ENCODE data around the gene ARHGAP42.

- TF ChIP-seq CTCF (conservative IDR thresholded peaks at IDR 0.05; ENCODE audit: low read depth, low read length) (no peak), EZH2 (IDR thresholded peaks at IDR 0.05; ENCODE audit: borderline replicate concordance, low read depth, low read length, poor library complexity, severe bottlenecking) (no peak)
Observed at GRCh38 chr11:100799445-100799844, 112.4 kb downstream of the ARHGAP42 start.

Data from A673 (cell line).